22Rv1 (cell line): ENCODE results near the gene SMAGP.
"Not testable (repeated sequence)": the region's sequence is repeated elsewhere in the genome, so short reads cannot be mapped to it uniquely, and the experiment has no call there.

Source experiments
- CTCF ChIP-seq: fragments of 450-650 bp; IDR thresholded peaks from 2 replicates; pipeline ENCODE4 v1.5.1; 2017; ENCODE audit warnings: mild to moderate bottlenecking
- ZFX ChIP-seq: fragments of 450-650 bp; IDR thresholded peaks from 2 replicates; pipeline ENCODE4 v1.6.1; 2017; ENCODE audit warnings: antibody characterized with exemption, borderline replicate concordance

DNA sequence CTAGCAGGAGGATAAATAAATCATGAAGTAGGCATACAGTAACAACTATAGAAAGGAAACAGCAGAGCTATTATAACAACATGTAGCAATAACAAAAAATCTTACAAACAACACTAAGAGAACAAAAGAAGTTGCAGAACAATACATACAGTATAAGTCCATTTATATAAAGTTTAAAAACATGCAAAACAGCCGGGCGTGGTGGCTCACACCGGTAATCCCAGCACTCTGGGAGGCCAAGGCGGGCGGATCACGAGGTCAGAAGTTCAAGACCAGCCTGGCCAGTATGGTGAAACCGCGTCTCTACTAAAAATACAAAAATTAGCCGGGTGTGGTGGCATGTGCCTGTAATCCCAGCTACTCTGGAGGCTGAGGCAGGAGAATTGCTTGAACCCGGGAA is 23.9 kb upstream of the SMAGP start:
- TF ChIP-seq CTCF, ZFX: not testable (repeated sequence)
